GM12878 (cell line): ENCODE data around the gene RPL7A. TPM values are rescaled to one million over a fixed set of nuclear protein-coding genes. Genes with fewer than 3 reads are reported as not detected.

Experiments
- ATAC-seq: fragments of 200-7000 bp; cut with Tn5 transposase; 3 replicates; pipeline ENCODE4 v1.9.1; 2020; ENCODE audit warnings: mild to moderate bottlenecking, moderate library complexity
- BruUV-seq: library from RNA; stranded (reverse); fragments of 400-500 nt; replicated peaks from 2 replicates; lab custom pipeline; 2021; lab: Mats Ljungman, UMichigan
- CTCF ChIA-PET: fragments of 300-600 bp; sonication (Branson Sonifier 250); formaldehyde crosslinking; extraction: SDS; loops from one replicate; lab custom pipeline; 2021; ENCODE audit warnings: inconsistent platforms; lab: Yijun Ruan, JAX
- POLR2A ChIA-PET: fragments of 350-600 bp; formaldehyde crosslinking; extraction: SDS; loops from one replicate; lab custom pipeline; 2021; ENCODE audit warnings: inconsistent platforms; lab: Charles Lee
- RAD21 ChIA-PET: fragments of 300-600 bp; sonication (Branson Sonifier 250); formaldehyde crosslinking; loops from one replicate; lab custom pipeline; 2023; ENCODE audit warnings: antibody characterized with exemption; ENCODE audit not compliant: unreplicated experiment; lab: Charles Lee
- SMC1A ChIA-PET: fragments of 300-600 bp; sonication (Branson Sonifier 250); formaldehyde crosslinking; loops from one replicate; lab custom pipeline; 2023; ENCODE audit not compliant: unreplicated experiment, uncharacterized antibody; lab: Charles Lee
- DNase-seq: peaks from one replicate; pipeline ENCODE4 v3.0.0-alpha.2; 2011; ENCODE audit warnings: low read depth, low spot score
- FAIRE-seq: peaks from 3 replicates; lab custom pipeline; 2011; peaks lifted over from hg19 to GRCh38; lab: Jason Lieb, UNC
- H2AFZ ChIP-seq: 2 replicates; pipeline ENCODE4 v1.6.0; 2011; ENCODE audit warnings: low read depth, low read length, control low read depth; ENCODE audit not compliant: control insufficient read depth
- H3K27ac ChIP-seq: 2 replicates; pipeline ENCODE4 v1.5.1; 2011; ENCODE audit warnings: control low read depth; ENCODE audit not compliant: control insufficient read depth, insufficient read depth
- H3K27me3 ChIP-seq, 2 experiments: replicated peaks in 1 of 2; 2 replicates each; pipeline versions ENCODE4 v1.6.0 to v1.6.1; 2011; ENCODE audit warnings: low read length in 1 of 2; ENCODE audit not compliant: control insufficient read depth in 2 of 2, insufficient read depth in 2 of 2
- H3K36me3 ChIP-seq, 2 experiments: 2 replicates each; pipeline ENCODE4 v1.5.1; 2011; ENCODE audit warnings: low read length in 1 of 2; ENCODE audit not compliant: control insufficient read depth in 2 of 2, insufficient read depth in 2 of 2
- H3K4me1 ChIP-seq: 2 replicates; pipeline ENCODE4 v1.6.1; 2011; ENCODE audit warnings: mild to moderate bottlenecking, low read length, moderate library complexity, mixed read lengths; ENCODE audit not compliant: control insufficient read depth, insufficient read depth
- H3K4me2 ChIP-seq: 2 replicates; pipeline ENCODE4 v1.6.0; 2011; ENCODE audit warnings: control low read depth; ENCODE audit not compliant: control insufficient read depth, insufficient read depth
- H3K4me3 ChIP-seq: fragments of 200-600 bp; sonication (generic); 2 replicates; pipeline ENCODE4 v1.5.1; 2016
- H3K79me2 ChIP-seq: 2 replicates; pipeline ENCODE4 v1.6.0; 2011; ENCODE audit warnings: low read length; ENCODE audit not compliant: control insufficient read depth, insufficient read depth
- H3K9ac ChIP-seq: 2 replicates; pipeline ENCODE4 v1.8.0; 2011; ENCODE audit warnings: low read length, control low read depth, mixed read lengths; ENCODE audit not compliant: control insufficient read depth, insufficient read depth
- H3K9me3 ChIP-seq: replicated peaks from 3 replicates; pipeline ENCODE4 v1.5.1; 2011; ENCODE audit warnings: mild to moderate bottlenecking, low read length; ENCODE audit not compliant: control insufficient read depth, insufficient read depth
- H4K20me1 ChIP-seq: 2 replicates; pipeline ENCODE4 v1.6.0; 2011; ENCODE audit not compliant: control insufficient read depth, insufficient read depth
- CBFB ChIP-seq: IDR thresholded peaks from 2 replicates; pipeline ENCODE4 v1.6.1; 2016; ENCODE audit warnings: antibody characterized with exemption, low read depth
- CHD1 ChIP-seq: IDR thresholded peaks from 2 replicates; pipeline ENCODE4 v1.6.1; 2012; ENCODE audit warnings: low read depth, low read length, improper control_type of control experiment
- CREB1 ChIP-seq: IDR thresholded peaks from 2 replicates; pipeline ENCODE4 v1.6.1; 2012; ENCODE audit warnings: low read depth, mild to moderate bottlenecking, inconsistent platforms
- CTCF ChIP-seq, 3 experiments: IDR thresholded peaks in 2 of 3; conservative IDR thresholded peaks in 1 of 3; 2 replicates each; pipeline ENCODE4 v1.5.1; 2011; ENCODE audit warnings: low read depth in 3 of 3, low read length in 3 of 3, mild to moderate bottlenecking in 3 of 3, control low read depth in 2 of 3, moderate library complexity in 2 of 3, inconsistent platforms in 1 of 3, mixed read lengths in 1 of 3; ENCODE audit not compliant: control insufficient read depth in 2 of 3, insufficient read depth in 1 of 3; ENCODE audit errors: extremely low read depth in 1 of 3
- E4F1 ChIP-seq: fragments of 450-650 bp; IDR thresholded peaks from 2 replicates; pipeline ENCODE4 v1.6.1; 2018; ENCODE audit warnings: borderline replicate concordance, mild to moderate bottlenecking; ENCODE audit not compliant: partially characterized antibody
- MLLT1 ChIP-seq: fragments of 450-650 bp; IDR thresholded peaks from 2 replicates; pipeline ENCODE4 v1.6.1; 2016; ENCODE audit warnings: mild to moderate bottlenecking
- NR2F1 ChIP-seq: fragments of 450-650 bp; conservative IDR thresholded peaks from 2 replicates; pipeline ENCODE4 v1.6.1; 2017; ENCODE audit warnings: mild to moderate bottlenecking
- POLR2AphosphoS2 ChIP-seq: IDR thresholded peaks from 2 replicates; pipeline ENCODE4 v1.6.1; 2011; ENCODE audit warnings: low read depth, mild to moderate bottlenecking, low read length, improper control_type of control experiment, moderate library complexity
- POLR2AphosphoS5 ChIP-seq: IDR thresholded peaks from 2 replicates; pipeline ENCODE4 v1.6.1; 2011; ENCODE audit warnings: mild to moderate bottlenecking, low read length, inconsistent platforms
- POU2F2 ChIP-seq: IDR thresholded peaks from 3 replicates; pipeline ENCODE4 v1.6.1; 2011; ENCODE audit warnings: low read depth, mild to moderate bottlenecking, low read length, borderline replicate concordance
- RB1 ChIP-seq: fragments of 450-650 bp; formaldehyde crosslinking; IDR thresholded peaks from 2 replicates; pipeline ENCODE4 v1.6.1; 2017; ENCODE audit warnings: mild to moderate bottlenecking, borderline replicate concordance
- RUNX3 ChIP-seq: IDR thresholded peaks from 2 replicates; pipeline ENCODE4 v1.6.1; 2012; ENCODE audit warnings: low read length, inconsistent platforms
- SMAD5 ChIP-seq: IDR thresholded peaks from 2 replicates; pipeline ENCODE4 v1.6.1; 2016; ENCODE audit warnings: antibody characterized with exemption, low read depth
- SPI1 ChIP-seq: IDR thresholded peaks from 2 replicates; pipeline ENCODE4 v1.6.1; 2011; ENCODE audit warnings: low read depth, mild to moderate bottlenecking, low read length, moderate library complexity, borderline replicate concordance; ENCODE audit not compliant: insufficient read depth
- SREBF1 ChIP-seq: IDR thresholded peaks from 2 replicates; pipeline ENCODE4 v1.6.1; 2012; ENCODE audit warnings: mild to moderate bottlenecking, low read length
- STAT1 ChIP-seq: fragments of 450-650 bp; conservative IDR thresholded peaks from 2 replicates; pipeline ENCODE4 v1.6.1; 2014; ENCODE audit warnings: antibody characterized with exemption, mild to moderate bottlenecking
- YY1 ChIP-seq: IDR thresholded peaks from 2 replicates; pipeline ENCODE4 v1.6.1; 2011; ENCODE audit warnings: low read depth, mild to moderate bottlenecking, low read length
- ZBED1 ChIP-seq: IDR thresholded peaks from 2 replicates; pipeline ENCODE4 v1.6.1; 2016; ENCODE audit warnings: borderline replicate concordance
- ZNF384 ChIP-seq: IDR thresholded peaks from 2 replicates; pipeline ENCODE4 v1.6.1; 2012; ENCODE audit warnings: low read depth, mild to moderate bottlenecking, low read length, improper control_type of control experiment, borderline replicate concordance
- WGBS: methylation state at CpG from one replicate; pipeline ENCODE4 v1.1.6; 2016; ENCODE audit warnings: low lambda C conversion rate; ENCODE audit not compliant: insufficient replicate concordance, insufficient coverage; ENCODE audit errors: missing lambda C conversion rate; 5-methylcytosine and 5-hydroxymethylcytosine counted together
- in situ Hi-C: fragments of 300-500 bp; cut with MboI; formaldehyde crosslinking; loops from 9 replicates; pipeline ENCODE4 v1.14.3; 2018; ENCODE audit warnings: mixed read lengths
- intact Hi-C: fragments of 100-400 bp; cut with micrococcal nuclease; formaldehyde crosslinking; loops from one replicate; pipeline ENCODE4 v1.14.2; 2022; ENCODE audit not compliant: unreplicated experiment
- polyA plus RNA-seq, 11 experiments: library from polyadenylated mRNA; depleted of rRNA in 4 of 11; unstranded in 6 of 11; stranded (reverse) in 5 of 11; fragments of >200 nt; fragmentation: Nextera tagmentation in 4 of 11; fragmentation: Illumina TruSeq in 1 of 11; extraction: Ambion mirVana in 4 of 11; extraction: Trizol in 1 of 11; gene quantifications; 1 replicate in 1 of 11; 2 replicates in 10 of 11; pipeline versions ENCODE4 v1.2.1 to v1.2.3, GENCODE V29; 2011 to 2016; ENCODE audit warnings: inconsistent platforms in 2 of 11, missing spikeins in 2 of 11, low read depth in 1 of 11
- total RNA-seq, 4 experiments: library from RNA; depleted of rRNA in 3 of 4; stranded (reverse); fragments of >200 nt in 3 of 4; fragmentation: Illumina TruSeq in 1 of 4; extraction: Trizol in 1 of 4; gene quantifications; 2 replicates each; pipeline versions ENCODE4 v1.2.1 to v1.2.3, GENCODE V29; 2013 to 2021

The RPL7A gene
- total and polyA plus RNA-seq, 10 of the 15 experiments (the other 5 are each of a cell fraction or from before 2014, with no cell fraction given) = 917 to 5,193 (median 3,326) TPM

- DNase-seq (no peak), FAIRE-seq (no peak), ATAC-seq (peak; percentile 33)
- in situ Hi-C loops (no loop called here), intact Hi-C loops (no loop called here)
- Histone ChIP-seq H4K20me1 (no peaks in the 10 kb centered on the region; the same call in 1 of the 2 replicates), H3K79me2 (peaks cover 48% of the 10 kb centered on the region), H3K9ac (no peak overlapping the region), H3K27ac (no peak overlapping the region), H3K4me3 (no peak overlapping the region), H2AFZ (no peak overlapping the region), H3K4me1 (peaks cover 6% of the 10 kb centered on the region), H3K4me2 (no peak overlapping the region), H3K36me3 (peaks cover 22 to 43% of the 10 kb centered on the region in 2 experiments), H3K9me3 (no peaks in the 10 kb centered on the region), H3K27me3 (no peaks in the 10 kb centered on the region)
- ChIA-PET CTCF (interaction anchor here (1.0 to 1.8 kb wide), 4 partner anchors 14 to 134 kb away, joined by 3 to 4 read pairs (median 4); no protein-coding TSS in a partner anchor), POLR2A (interaction anchor here (0.7 to 0.9 kb wide), 2 partner anchors 20 to 111 kb away, joined by 3 to 4 read pairs; no protein-coding TSS in a partner anchor), SMC1A (no interaction called here), RAD21 (no interaction called here)
- BruUV-seq = TSS peak; percentile 31
- 74% methylated on average over 14 of the region's 14 CpGs for WGBS
- no peak for TF ChIP-seq E4F1
- no peak for TF ChIP-seq MLLT1
- TF ChIP-seq POLR2AphosphoS2 = peak; percentile 65; the same call in 1 of the 2 replicates
- 0 out of 2 replicates have a peak, but pooled peaks have one; percentile 25 for TF ChIP-seq YY1
- 0 out of 2 replicates have a peak, but pooled peaks have one; percentile 31 for TF ChIP-seq ZBED1
- 0 out of 2 replicates have a peak, but pooled peaks have one; percentile 8 for TF ChIP-seq CBFB
- no peak for TF ChIP-seq ZNF384
- no peak for TF ChIP-seq SPI1
- TF ChIP-seq RB1 = no peak
- TF ChIP-seq SMAD5 = peak; percentile 72
- peak; percentile 38; the same call in 1 of the 2 replicates for TF ChIP-seq CREB1
- TF ChIP-seq POLR2AphosphoS5 = peak; percentile 63
- TF ChIP-seq NR2F1 = no peak
- no peak for TF ChIP-seq STAT1
- no peak for TF ChIP-seq SREBF1
- peak; percentile 44; the same call in 1 of the 2 replicates for TF ChIP-seq RUNX3
- peak; percentile 51 to 79 (median 58) for TF ChIP-seq CTCF (IDR thresholded peaks at IDR 0.05 in 2 of 3, conservative IDR thresholded peaks at IDR 0.05 in 1 of 3; ENCODE audit: control insufficient read depth in 2 of 3, extremely low read depth in 1 of 3, insufficient read depth in 1 of 3, low read depth in 3 of 3, low read length in 3 of 3)
- TF ChIP-seq CHD1 = no peak
- peak; percentile 10; the same call in 1 of the 3 replicates for TF ChIP-seq POU2F2
Observed at GRCh38 chr9:133351908-133352634, 4.1 kb downstream of the RPL7A start.
